OCI-LY3 (cell line): ENCODE results near the gene HPRT1.

Experiments used
- EZH2phosphoT487 ChIP-seq: fragments of 200-600 bp; shearing (Covaris generic); IDR thresholded peaks from 2 replicates; pipeline ENCODE4 v1.6.1; 2018; ENCODE audit warnings: antibody characterized with exemption, mixed run types, low read depth
- TF ChIP-seq, protein P1 (sequence below): fragments of 200-600, 300-600 bp; sonication (generic); IDR thresholded peaks from 2 replicates; pipeline ENCODE4 v1.5.1; 2014; ENCODE audit warnings: antibody characterized with exemption, low read length, low read depth

DNA sequence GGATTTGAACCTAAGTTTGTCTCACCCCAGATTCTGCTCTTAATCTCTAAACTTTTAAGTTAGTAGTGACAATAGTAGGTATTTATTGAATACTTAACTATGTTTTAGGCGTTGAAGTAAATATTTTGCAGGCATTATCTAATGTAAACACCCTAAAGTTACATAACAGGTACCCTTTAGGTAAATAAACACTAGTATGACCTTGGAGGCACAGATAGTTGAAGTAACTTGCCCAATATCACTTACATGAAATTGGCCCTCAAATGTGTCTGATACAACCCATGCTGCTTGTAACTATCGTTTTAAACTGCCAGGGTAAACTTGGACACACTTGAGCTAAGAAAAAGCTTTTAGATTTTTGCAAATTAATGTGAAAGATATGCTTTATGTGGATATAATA is 3.0 kb downstream of the HPRT1 start:
- no peak for TF ChIP-seq EZH2phosphoT487
- TF ChIP-seq, protein P1, sequence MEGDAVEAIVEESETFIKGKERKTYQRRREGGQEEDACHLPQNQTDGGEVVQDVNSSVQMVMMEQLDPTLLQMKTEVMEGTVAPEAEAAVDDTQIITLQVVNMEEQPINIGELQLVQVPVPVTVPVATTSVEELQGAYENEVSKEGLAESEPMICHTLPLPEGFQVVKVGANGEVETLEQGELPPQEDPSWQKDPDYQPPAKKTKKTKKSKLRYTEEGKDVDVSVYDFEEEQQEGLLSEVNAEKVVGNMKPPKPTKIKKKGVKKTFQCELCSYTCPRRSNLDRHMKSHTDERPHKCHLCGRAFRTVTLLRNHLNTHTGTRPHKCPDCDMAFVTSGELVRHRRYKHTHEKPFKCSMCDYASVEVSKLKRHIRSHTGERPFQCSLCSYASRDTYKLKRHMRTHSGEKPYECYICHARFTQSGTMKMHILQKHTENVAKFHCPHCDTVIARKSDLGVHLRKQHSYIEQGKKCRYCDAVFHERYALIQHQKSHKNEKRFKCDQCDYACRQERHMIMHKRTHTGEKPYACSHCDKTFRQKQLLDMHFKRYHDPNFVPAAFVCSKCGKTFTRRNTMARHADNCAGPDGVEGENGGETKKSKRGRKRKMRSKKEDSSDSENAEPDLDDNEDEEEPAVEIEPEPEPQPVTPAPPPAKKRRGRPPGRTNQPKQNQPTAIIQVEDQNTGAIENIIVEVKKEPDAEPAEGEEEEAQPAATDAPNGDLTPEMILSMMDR = no peak
